ENCODE measurements around the gene TSC1. TPM values are rescaled to one million over a fixed set of nuclear protein-coding genes. Genes with fewer than 3 reads are reported as not detected.

TSC1 gene
- polyA plus RNA-seq, 1 experiment, result 45.2 TPM

GRCh38 chr9:132863096-132863495, 81.3 kb downstream of the TSC1 start:
- peaks cover 15% of the 10 kb centered on the region for H3K27me3 ChIP-seq (ENCODE audit: control insufficient read depth, insufficient read depth, low read length)
- no peak overlapping the region for H3K4me3 ChIP-seq (ENCODE audit: low read depth, low read length)
- no peaks in the 10 kb centered on the region for H3K36me3 ChIP-seq (ENCODE audit: control insufficient read depth, insufficient read depth, low read length)
- DNase-seq (ENCODE audit: low read depth), result no peak
- TF ChIP-seq, protein P1, sequence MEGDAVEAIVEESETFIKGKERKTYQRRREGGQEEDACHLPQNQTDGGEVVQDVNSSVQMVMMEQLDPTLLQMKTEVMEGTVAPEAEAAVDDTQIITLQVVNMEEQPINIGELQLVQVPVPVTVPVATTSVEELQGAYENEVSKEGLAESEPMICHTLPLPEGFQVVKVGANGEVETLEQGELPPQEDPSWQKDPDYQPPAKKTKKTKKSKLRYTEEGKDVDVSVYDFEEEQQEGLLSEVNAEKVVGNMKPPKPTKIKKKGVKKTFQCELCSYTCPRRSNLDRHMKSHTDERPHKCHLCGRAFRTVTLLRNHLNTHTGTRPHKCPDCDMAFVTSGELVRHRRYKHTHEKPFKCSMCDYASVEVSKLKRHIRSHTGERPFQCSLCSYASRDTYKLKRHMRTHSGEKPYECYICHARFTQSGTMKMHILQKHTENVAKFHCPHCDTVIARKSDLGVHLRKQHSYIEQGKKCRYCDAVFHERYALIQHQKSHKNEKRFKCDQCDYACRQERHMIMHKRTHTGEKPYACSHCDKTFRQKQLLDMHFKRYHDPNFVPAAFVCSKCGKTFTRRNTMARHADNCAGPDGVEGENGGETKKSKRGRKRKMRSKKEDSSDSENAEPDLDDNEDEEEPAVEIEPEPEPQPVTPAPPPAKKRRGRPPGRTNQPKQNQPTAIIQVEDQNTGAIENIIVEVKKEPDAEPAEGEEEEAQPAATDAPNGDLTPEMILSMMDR (IDR thresholded peaks at IDR 0.05; ENCODE audit: insufficient read depth, low read depth, low read length), result no peak
- ChIA-PET POLR2A (no interaction called here), CTCF (interaction anchor here (1.0 kb wide), 1 partner anchor 9 kb away, joined by 3 read pairs; no protein-coding TSS in a partner anchor)

- no peak overlapping the region for H3K4me3 ChIP-seq (ENCODE audit: low read depth, low read length)
- TF ChIP-seq, protein P1 (IDR thresholded peaks at IDR 0.05; ENCODE audit: insufficient read depth, low read depth, low read length), result no peak
- no peak for DNase-seq (ENCODE audit: low read depth)
- CTCF ChIA-PET, result interaction anchor here (1.0 kb wide), 1 partner anchor 9 kb away, joined by 3 read pairs; no protein-coding TSS in a partner anchor
- POLR2A ChIA-PET, result no interaction called here
- H3K27me3 ChIP-seq (ENCODE audit: control insufficient read depth, insufficient read depth, low read length), result peaks cover 15% of the 10 kb centered on the region
- no peaks in the 10 kb centered on the region for H3K36me3 ChIP-seq (ENCODE audit: control insufficient read depth, insufficient read depth, low read length)
Observed at GRCh38 chr9:132862533-132862932, 81.9 kb downstream of the TSC1 start.

DNA sequence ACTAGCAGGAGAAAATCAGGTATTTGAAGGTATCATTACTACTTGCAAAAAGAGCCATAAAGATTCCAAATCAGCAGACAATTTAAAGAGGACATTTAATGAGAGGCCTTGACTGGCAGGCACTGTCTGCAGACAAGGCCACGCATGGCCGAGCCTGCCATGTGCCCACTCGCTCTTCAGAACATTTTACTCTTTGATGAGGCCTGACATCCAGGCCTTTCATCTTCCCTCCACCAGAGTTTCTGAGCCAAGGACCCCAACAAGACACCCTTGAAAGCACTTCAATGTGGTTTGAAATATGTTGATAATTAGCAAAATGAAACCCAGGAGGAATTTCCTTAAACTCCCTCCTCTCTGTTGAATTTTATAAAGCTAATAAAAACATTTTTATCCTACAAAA, 82.8 kb downstream of the TSC1 start:
- ChIA-PET POLR2A (no interaction called here), CTCF (interaction anchor here (0.6 kb wide), 1 partner anchor 353 kb away, joined by 3 read pairs; no protein-coding TSS in a partner anchor)
- DNase-seq (ENCODE audit: low read depth), result no peak
- TF ChIP-seq, protein P1 (IDR thresholded peaks at IDR 0.05; ENCODE audit: insufficient read depth, low read depth, low read length), result no peak
- Histone ChIP-seq H3K4me3 (ENCODE audit: low read depth, low read length) (no peak overlapping the region), H3K36me3 (ENCODE audit: control insufficient read depth, insufficient read depth, low read length) (no peaks in the 10 kb centered on the region), H3K27me3 (ENCODE audit: control insufficient read depth, insufficient read depth, low read length) (peaks cover 15% of the 10 kb centered on the region)

- DNase-seq (ENCODE audit: low read depth), result no peak
- peaks cover 15% of the 10 kb centered on the region for H3K27me3 ChIP-seq (ENCODE audit: control insufficient read depth, insufficient read depth, low read length)
- CTCF ChIA-PET, result no interaction called here
- no peak overlapping the region for H3K4me3 ChIP-seq (ENCODE audit: low read depth, low read length)
- TF ChIP-seq, protein P1 (IDR thresholded peaks at IDR 0.05; ENCODE audit: insufficient read depth, low read depth, low read length), result no peak
- POLR2A ChIA-PET, result no interaction called here
- no peaks in the 10 kb centered on the region for H3K36me3 ChIP-seq (ENCODE audit: control insufficient read depth, insufficient read depth, low read length)
Observed at GRCh38 chr9:132858751-132859150, 85.7 kb downstream of the TSC1 start.

- TF ChIP-seq, protein P1 (IDR thresholded peaks at IDR 0.05; ENCODE audit: insufficient read depth, low read depth, low read length), result no peak
- ChIA-PET POLR2A (interaction anchor here (0.6 kb wide), 1 partner anchor 222 kb away, joined by 10 read pairs; no protein-coding TSS in a partner anchor), CTCF (no interaction called here)
- peaks cover 11% of the 10 kb centered on the region for H3K27me3 ChIP-seq (ENCODE audit: control insufficient read depth, insufficient read depth, low read length)
- H3K4me3 ChIP-seq (ENCODE audit: low read depth, low read length), result no peak overlapping the region
- no peak for DNase-seq (ENCODE audit: low read depth)
- no peaks in the 10 kb centered on the region for H3K36me3 ChIP-seq (ENCODE audit: control insufficient read depth, insufficient read depth, low read length)
Observed at GRCh38 chr9:132857616-132858342, 86.6 kb downstream of the TSC1 start.

All from BJ (cell line).